OCI-LY3 (cell line): ENCODE data around the gene ITPKB.

Experiments used
- H2AFZ ChIP-seq: fragments of 200-600, 300-600 bp; shearing (Covaris generic); 2 replicates; pipeline ENCODE4 v1.6.0; 2014; ENCODE audit warnings: antibody characterized with exemption, low read depth, low read length
- H3K27ac ChIP-seq: fragments of 200-600, 300-600 bp; sonication (generic); 2 replicates; pipeline ENCODE4 v1.5.1; 2014; ENCODE audit warnings: mild to moderate bottlenecking, low read length, moderate library complexity, mixed read lengths
- H3K27me3 ChIP-seq: fragments of 200-600, 300-600 bp; sonication (generic); 2 replicates; pipeline ENCODE4 v1.6.1; 2014; ENCODE audit warnings: low read depth, low read length, mixed read lengths
- H3K36me3 ChIP-seq: fragments of 200-600, 300-600 bp; sonication (generic); replicated peaks from 2 replicates; pipeline ENCODE3; 2014; ENCODE audit warnings: low read depth, low read length, mixed read lengths
- H3K4me1 ChIP-seq: fragments of 300-600, 200-600 bp; sonication (generic); 2 replicates; pipeline ENCODE4 v1.6.1; 2014; ENCODE audit warnings: low read length, mixed read lengths
- H3K4me2 ChIP-seq: fragments of 200-600, 300-600 bp; sonication (generic); 2 replicates; pipeline ENCODE4 v1.6.1; 2014; ENCODE audit warnings: low read length, mixed read lengths
- H3K4me3 ChIP-seq: fragments of 300-600, 200-600 bp; sonication (generic); 2 replicates; pipeline ENCODE4 v1.5.1; 2014; ENCODE audit warnings: antibody characterized with exemption, mild to moderate bottlenecking, low read length, moderate library complexity
- H3K79me2 ChIP-seq: fragments of 300-600, 200-600 bp; shearing (Covaris generic); 2 replicates; pipeline ENCODE4 v1.6.1; 2014; ENCODE audit warnings: mild to moderate bottlenecking, low read length, mixed read lengths
- H3K9ac ChIP-seq: fragments of 300-600, 200-600 bp; shearing (Covaris generic); 2 replicates; pipeline ENCODE4 v1.6.0; 2014; ENCODE audit warnings: mild to moderate bottlenecking, low read length, moderate library complexity
- H3K9me3 ChIP-seq: fragments of 200-600, 300-600 bp; shearing (Covaris generic); 2 replicates; pipeline ENCODE4 v1.6.1; 2014; ENCODE audit warnings: low read length, mixed read lengths; ENCODE audit not compliant: insufficient read depth
- H4K20me1 ChIP-seq: fragments of 200-600, 300-600 bp; sonication (generic); 2 replicates; pipeline ENCODE4 v1.6.1; 2016; ENCODE audit warnings: low read length, mixed read lengths; ENCODE audit not compliant: insufficient read depth
- CTCF ChIP-seq: fragments of 200-600, 300-600 bp; sonication (generic); IDR thresholded peaks from 2 replicates; pipeline ENCODE4 v1.5.1; 2014; ENCODE audit warnings: antibody characterized with exemption, low read length, low read depth
- EZH2phosphoT487 ChIP-seq: fragments of 200-600 bp; shearing (Covaris generic); IDR thresholded peaks from 2 replicates; pipeline ENCODE4 v1.6.1; 2018; ENCODE audit warnings: antibody characterized with exemption, mixed run types, low read depth

The ITPKB gene

GRCh38 chr1:226597616-226598454 is 141.2 kb downstream of the ITPKB start:
- no peaks in the 10 kb centered on the region for H3K79me2 ChIP-seq
- no peak overlapping the region for H3K4me2 ChIP-seq
- peaks cover 5% of the 10 kb centered on the region; the same call in 1 of the 2 replicates for H3K9me3 ChIP-seq
- H4K20me1 ChIP-seq: no peaks in the 10 kb centered on the region
- no peak overlapping the region for H3K4me3 ChIP-seq
- peaks cover 27% of the 10 kb centered on the region for H3K27me3 ChIP-seq
- no peak for TF ChIP-seq CTCF
- TF ChIP-seq EZH2phosphoT487: no peak
- no peak overlapping the region for H3K27ac ChIP-seq
- no peak overlapping the region for H2AFZ ChIP-seq
- no peaks in the 10 kb centered on the region for H3K36me3 ChIP-seq
- no peak overlapping the region for H3K9ac ChIP-seq
- H3K4me1 ChIP-seq: no peaks in the 10 kb centered on the region

DNA sequence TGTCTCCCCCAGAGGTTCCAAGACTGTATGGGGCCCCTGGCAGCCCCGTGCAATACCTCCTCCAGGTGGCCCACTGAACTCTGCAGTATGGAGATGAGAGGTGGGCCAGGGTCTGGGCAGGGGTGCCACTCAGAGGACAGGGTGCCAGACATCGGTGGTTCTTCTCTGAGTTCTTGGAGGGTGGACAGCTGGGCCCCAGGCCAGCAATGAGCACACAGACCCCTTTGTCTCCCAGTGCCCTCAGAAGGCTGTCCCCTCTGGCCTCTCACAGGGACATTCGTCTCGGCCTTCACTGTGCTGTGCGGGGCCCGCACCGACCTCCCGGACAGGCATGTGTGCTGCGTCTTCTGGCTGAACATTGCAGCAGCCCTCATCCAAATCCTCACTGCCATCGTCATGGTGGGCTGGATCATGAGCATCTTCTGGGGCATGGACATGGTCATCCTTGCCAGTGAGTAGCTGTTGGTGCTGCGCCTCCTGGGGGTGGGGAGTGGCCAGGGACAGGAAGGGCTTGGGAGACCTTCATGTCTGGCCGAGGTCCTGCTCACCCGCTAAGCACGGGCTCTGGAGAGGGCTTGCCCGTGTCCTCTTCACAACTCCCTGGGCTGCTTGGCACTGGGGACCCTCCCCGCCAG is 142.4 kb downstream of the ITPKB start:
- peaks cover 5% of the 10 kb centered on the region; the same call in 1 of the 2 replicates for H3K9me3 ChIP-seq
- H3K4me2 ChIP-seq: no peak overlapping the region
- no peak for TF ChIP-seq EZH2phosphoT487
- TF ChIP-seq CTCF: no peak
- H2AFZ ChIP-seq: no peak overlapping the region
- H4K20me1 ChIP-seq: no peaks in the 10 kb centered on the region
- H3K27ac ChIP-seq: no peak overlapping the region
- H3K79me2 ChIP-seq: no peaks in the 10 kb centered on the region
- no peaks in the 10 kb centered on the region for H3K36me3 ChIP-seq
- H3K9ac ChIP-seq: no peak overlapping the region
- peaks cover 27% of the 10 kb centered on the region for H3K27me3 ChIP-seq
- no peak overlapping the region for H3K4me3 ChIP-seq
- H3K4me1 ChIP-seq: no peaks in the 10 kb centered on the region

GRCh38 chr1:226593541-226593940 is 145.5 kb downstream of the ITPKB start:
- Histone ChIP-seq H3K4me2 (no peak overlapping the region), H3K9ac (no peak overlapping the region)
- TF ChIP-seq CTCF (no peak), EZH2phosphoT487 (no peak)

GRCh38 chr1:226590614-226591013 is 148.5 kb downstream of the ITPKB start:
- Histone ChIP-seq H3K4me3 (no peak overlapping the region), H3K27me3 (peaks cover 4% of the 10 kb centered on the region; the same call in 1 of the 2 replicates), H3K27ac (no peak overlapping the region), H3K79me2 (no peaks in the 10 kb centered on the region), H3K4me1 (no peaks in the 10 kb centered on the region), H3K9ac (no peak overlapping the region), H3K4me2 (no peak overlapping the region), H2AFZ (no peak overlapping the region), H4K20me1 (no peaks in the 10 kb centered on the region), H3K9me3 (peaks cover 2% of the 10 kb centered on the region; the same call in 1 of the 2 replicates), H3K36me3 (no peaks in the 10 kb centered on the region)
- no peak for TF ChIP-seq CTCF
- no peak for TF ChIP-seq EZH2phosphoT487

More at GRCh38 chr1:226593541-226593940, 145.5 kb downstream of the ITPKB start:
- Histone ChIP-seq H2AFZ (no peak overlapping the region), H4K20me1 (no peaks in the 10 kb centered on the region), H3K27me3 (peaks cover 14% of the 10 kb centered on the region), H3K27ac (no peak overlapping the region), H3K79me2 (no peaks in the 10 kb centered on the region), H3K4me1 (no peaks in the 10 kb centered on the region), H3K4me3 (no peak overlapping the region), H3K9me3 (peaks cover 5% of the 10 kb centered on the region; the same call in 1 of the 2 replicates), H3K36me3 (no peaks in the 10 kb centered on the region)
